DMS153 (cell line): ENCODE results near the gene PIGZ.

ENCODE experiments used
- DNase-seq: peaks from one replicate; lab custom pipeline; 2025; lab: John Stamatoyannopoulos, UW

The PIGZ gene

DNA sequence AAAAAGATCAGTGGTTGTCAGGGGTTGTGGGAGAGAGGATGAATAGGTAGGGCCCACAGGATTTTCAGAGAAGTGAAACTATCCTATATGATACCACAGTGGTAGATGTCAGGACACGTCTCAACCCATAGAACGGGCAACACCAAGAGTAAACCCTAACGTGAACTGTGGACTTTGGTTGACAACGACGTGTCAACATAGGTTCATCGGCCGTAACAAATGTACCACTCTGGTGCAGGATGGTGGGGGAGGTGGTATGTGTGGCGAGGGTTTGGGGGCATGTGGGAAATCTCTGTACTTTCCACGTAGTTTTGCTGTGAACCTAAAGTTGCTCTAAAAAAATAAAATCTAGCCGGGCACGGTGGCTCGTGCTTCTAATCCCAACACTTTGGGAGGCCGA lies 13.0 kb upstream of the PIGZ start:
- DNase-seq: no peak

DNA sequence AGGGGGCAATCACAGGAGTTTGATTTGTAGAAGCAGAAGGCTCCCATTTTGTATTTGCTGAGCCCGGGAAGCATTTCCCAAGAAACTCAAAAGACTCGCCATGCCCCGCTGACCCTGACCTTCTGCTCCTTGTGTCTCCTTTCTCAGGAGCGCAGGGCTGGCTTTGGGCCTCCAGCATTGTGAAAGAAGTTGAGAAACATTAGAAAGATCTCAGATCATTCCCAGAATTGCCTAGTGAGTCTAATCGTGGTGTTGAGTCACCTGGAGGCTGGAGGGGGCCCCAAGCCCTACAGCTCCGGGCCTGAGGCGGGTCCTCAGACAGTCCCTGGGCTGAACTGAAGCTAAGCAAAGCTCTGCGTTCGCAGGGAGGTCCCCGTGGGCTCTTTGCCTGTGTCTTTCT lies 10.9 kb upstream of the PIGZ start:
- DNase-seq: no peak

DNA sequence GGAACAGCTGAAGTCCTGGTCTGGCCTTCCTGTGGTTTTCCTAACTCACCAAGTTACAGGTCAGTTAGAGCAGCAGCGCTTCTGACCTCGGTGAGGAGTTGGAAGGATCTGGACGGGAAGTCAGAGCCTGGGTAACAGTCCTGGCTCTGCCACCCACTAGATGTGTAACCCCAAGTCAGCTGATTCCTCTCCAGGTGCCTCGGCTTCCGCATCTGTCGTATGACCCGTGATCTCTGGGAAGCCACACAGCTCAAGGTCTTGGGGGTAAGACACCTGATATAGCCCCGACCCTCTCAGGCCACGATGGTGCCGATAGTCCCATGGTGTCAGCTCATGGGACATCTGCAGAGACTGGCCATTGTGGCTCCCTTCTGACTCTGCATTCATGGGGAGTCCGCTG lies 8.3 kb upstream of the PIGZ start:
- no peak for DNase-seq

DNA sequence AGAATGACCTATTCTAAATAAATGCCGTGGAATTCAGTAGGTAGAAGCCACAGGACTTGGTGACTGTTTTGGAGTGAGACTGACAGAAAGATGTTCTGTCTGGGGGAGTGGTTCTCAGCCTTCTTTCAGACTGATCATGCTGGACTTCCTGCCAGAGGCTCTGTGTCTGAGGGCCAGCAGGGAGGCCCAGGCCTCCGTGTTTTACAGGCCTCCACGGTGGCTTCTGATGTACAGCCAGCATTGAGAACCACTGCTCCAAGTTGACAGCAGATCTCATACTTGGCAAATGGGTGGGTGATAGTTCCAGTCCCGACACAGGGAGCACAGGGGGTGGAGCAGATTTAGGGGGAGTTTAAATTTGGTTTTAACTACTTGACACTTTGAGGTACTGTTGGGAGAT lies 6.7 kb upstream of the PIGZ start:
- DNase-seq: no peak

DNA sequence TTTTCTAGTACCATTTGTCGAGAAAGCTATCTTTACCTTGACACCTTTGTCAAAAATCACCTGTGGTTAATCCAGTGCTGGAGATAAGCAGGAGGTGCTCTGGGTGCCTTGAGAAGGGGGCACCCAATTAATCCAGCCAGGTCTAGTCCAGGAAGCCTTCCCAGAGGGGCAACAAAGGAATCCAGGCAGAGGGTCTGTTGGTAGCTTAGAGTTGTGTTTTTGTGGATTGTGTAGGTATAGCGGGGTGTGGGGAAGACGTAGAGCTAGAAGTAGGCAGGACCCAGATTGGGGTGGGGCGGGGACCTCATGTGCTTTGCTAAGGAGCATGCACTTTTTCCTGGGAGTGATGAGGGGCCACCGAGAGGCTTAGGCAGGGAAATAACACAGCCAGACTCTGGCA lies 6.0 kb upstream of the PIGZ start:
- no peak for DNase-seq

DNA sequence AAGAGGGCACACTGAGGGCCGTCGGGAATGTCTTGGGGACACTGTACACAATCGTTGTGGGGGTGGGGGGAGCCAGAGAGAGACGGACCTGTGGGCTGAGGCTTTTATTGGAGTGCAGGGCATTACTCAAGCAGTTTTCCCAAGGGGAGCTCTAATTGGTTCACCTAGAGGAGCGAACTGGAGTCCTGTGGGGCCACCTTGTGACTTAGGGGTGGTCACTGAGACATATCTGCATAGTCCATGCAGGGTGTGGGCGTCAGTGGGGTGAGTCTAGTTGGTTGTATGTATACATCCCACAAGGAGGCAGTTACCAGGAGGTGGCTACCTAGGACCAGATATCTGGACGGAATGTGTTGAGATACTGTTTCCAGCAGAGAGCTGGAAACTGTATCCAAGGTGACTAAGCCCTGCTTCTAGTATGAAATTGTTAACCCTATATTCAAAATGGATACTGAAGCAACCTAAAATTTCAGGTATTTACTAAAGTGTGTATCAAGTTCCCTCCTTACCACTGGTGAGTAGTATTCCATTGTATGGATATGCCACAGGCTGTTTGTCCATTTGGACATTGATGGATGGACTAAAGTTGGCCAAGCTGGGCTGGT lies 2.6 kb upstream of the PIGZ start:
- DNase-seq: no peak

DNA sequence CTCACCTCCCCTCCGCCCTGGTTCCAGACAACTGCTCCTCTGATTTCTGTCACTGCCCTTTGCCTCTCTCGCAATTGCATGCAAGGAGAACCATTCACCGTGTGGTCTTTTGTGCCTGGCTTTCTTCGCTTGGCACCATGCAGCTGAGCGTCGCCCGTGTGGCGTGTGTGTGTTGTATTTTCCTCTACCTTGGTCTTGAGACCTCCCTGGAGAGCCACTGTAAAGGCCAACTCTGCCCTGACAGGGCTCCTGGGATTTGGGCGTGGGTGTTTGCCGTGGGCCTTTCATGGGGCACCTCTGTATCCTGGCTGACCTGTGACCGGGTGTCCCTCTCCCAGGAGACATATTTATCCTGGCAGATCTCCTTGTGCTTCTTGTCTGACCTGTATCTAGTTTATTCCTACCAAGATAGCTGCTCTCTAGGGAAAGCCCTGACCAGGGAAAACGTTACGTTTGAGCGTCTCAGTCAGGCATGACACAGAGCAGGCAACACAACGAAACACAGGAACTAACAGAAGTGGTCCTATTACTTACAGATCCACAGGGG lies 2.0 kb upstream of the PIGZ start:
- DNase-seq: no peak

DNA sequence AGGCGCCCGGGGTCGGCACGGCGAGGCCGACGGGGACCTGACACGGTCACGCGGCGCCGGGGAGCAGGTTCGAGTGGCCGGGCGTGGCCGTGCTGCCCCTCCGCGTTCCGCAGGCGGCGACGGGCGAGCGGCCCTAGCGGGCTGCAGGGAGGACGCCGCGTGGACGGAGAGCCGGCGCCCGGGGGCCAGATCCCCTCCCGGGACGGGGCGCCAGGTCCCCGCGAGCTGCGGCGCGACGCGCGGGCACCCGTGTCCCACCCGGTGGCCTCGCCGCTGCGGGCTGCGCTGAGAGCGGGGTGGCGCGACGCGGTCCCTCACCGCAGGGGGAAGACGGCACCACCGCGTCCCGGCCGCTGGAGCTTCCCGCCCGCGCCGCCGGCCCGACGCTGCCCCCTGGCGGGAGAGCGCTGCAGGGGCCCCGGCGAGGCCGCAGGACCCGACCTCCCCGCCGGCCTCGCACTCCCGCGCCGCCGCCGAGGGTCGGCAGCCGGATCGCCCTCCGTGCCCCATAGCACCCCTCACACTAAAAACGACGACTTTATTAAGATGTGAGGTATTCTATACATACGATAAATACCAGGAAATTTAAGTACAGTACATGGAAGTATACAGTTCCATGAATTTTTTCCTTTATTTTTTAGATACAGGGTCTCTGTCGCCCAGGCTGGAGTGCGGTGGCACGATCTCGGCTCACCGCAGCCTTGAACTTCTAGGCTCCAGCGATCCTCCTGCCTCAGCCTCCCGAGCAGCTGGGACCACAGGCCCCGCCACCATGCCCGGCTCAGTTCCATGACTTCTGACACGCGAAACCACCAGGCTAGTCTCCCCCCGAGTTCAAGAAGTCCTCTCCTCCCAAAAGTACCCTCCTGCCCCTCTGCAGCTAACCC lies 1.3 kb upstream of the PIGZ start:
- no peak for DNase-seq

DNA sequence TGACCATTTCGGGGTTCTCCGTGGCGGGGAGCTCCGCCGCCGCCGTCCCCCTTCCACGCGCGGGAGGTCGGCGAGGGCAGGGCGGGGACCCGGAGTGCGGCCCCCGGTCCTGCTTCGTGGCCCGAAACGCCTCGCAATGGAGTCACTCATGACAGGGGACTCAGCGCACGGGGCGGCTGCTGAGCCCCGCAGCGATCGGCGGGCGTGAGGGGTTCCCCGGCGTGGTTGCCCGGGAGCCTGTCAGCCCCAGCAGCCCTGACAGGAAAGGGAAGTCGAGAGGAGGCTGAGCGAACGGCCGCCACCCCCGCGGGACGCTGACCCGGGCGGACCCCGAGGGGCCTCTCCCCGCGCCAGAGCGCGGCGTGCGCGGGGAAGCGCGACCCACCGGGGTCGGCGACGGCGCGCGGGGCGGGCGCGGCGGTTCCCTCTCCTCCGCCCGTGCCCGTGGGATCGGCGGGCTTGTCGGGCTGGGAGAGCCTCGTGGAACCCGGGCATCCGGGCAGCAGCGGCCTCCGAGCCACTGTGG lies 564 bp upstream of the PIGZ start:
- no peak for DNase-seq

DNA sequence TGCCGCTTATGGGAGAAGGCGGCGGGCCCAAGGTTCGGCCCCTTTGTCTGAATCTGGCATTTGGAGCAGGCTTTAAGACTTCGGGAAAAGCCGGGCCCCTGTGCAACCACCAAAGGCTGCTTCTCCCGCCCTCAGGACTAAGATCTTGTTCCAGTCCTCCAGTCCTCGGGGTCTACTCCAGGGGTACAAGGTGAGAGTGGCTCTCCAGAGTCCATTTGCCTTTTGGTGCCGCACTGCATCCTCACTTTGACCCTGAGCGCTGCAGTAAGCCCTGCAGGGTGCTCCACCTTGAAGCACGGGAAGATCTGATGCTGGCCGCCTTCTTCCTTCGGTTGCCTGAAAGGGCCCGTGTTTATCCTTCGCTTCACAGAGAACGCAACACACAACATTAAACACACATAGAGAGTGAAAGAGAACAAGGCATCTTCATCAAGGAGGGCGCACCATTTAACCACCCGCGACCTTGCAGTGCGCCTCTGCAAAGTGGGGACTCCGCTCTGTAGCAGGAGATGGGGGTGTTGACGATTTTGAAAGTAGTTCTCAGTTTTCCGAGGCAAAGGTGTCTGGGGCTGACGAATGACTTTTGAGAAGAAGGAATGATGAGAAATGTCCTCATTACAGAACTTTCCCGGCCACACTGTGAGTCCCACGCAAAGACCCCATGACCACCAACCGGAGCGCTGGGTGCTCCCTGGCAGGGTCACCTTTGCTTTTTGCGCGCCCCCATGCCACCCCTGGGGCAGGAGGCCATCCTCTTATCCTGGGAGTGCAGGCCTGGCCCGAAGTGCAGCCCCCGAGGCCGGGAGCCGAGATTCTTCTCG lies 1.0 kb downstream of the PIGZ start:
- DNase-seq: no peak

DNA sequence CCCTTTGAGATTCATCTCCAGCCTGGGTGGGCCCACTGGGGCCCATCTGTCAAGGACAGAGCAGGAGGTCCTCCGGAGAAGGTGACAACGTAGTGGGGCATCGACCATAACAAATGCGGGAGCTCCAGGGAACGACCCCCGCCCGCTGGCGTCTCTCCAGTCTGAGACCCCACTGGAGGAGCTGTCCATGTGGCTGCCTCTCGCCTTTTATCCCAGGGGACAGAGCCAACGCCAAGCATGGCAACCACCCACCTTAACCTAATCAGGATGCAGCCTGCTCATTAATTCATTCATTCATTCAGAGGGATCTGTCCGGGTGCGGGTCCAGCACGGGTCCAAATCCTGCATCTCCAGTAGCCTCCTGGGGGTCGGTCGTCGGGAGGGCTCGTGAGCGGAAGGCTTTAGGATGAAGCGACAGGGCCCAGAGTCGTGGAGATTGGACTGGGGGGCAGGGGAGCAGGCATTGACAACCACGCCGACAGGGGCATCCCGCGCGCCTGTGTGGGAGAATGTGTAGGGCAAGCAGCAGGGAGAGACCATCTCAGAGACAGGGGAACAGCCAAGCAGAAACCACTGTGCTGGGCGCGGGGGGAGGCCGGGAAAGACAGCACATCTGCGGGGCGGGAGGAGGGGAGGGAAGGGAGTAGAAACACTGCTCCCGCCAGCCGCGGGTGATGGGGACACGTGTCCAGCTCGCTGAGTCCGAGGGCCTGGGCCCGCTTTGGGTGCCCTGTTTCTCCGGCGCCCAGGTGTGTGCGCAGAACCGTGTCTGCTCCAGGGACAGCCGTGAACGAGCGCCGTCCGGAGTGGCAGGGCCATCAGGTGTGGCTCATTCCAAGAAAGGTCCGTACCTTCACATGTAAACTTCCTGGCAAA lies 1.9 kb downstream of the PIGZ start:
- DNase-seq: no peak

DNA sequence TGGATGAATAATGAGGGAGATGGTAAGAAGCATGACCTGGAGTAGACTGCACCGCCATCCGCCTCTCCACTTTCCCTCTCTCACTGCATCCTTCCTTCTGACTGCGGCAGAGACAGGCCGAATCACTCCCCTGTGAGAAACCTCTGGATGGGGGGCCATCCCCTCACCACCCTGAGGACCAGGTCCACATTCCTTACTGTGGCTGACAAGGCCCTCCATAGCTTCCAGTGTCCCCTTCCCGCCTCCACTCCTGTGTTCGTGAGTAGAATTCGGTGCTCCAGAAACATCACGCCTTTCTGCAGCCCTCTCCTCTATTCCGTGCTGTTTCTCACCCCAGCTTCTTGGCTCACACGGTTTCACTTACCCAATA lies 2.8 kb downstream of the PIGZ start:
- DNase-seq: no peak

DNA sequence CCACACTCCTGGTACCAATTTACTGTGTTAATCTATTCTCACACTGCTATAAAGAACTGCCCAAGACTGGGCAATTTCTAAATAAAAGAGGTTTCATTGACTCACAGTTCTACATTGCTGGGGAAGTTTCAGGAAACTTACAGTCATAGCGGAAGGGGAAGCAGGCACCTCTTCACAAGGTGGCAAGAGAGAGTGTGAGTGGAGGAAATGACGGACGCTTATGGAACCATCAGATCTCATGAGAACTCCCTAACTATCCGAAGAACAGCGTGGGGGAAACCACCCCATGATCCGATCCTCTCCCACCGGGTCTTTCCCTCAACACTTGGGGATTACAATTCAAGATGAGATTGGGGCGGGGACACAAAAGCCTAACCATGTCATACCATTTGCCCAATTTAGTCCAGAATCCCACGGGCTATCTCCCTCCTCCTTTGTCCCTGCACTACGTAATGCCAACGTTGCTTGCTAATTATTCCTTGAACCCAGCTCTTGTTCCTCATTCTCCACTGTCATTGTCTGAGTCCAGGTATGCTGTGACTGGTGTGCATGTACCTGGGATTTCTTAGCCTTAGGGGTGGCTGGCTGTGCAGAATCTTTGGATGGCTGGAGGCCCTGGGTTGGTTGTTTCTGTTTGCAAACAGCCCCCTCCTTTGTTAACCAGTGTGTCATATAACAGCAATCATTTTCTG lies 3.4 kb downstream of the PIGZ start:
- DNase-seq: no peak

DNA sequence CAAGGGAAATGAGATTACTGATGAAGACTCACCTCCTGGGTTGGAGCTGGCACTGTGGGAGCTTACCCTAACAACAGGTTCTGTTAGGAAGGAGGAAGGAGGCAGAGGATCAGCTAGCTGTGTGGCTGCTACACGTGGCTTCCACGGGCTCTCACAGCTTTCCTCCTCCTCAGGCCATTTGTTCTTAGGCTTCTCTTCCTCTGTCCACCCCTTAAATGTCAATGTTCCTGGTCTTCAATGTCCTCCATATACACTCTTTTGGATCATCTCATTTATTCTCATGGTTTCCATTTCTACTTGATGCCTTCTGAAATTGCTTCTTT lies 5.0 kb downstream of the PIGZ start:
- no peak for DNase-seq

DNA sequence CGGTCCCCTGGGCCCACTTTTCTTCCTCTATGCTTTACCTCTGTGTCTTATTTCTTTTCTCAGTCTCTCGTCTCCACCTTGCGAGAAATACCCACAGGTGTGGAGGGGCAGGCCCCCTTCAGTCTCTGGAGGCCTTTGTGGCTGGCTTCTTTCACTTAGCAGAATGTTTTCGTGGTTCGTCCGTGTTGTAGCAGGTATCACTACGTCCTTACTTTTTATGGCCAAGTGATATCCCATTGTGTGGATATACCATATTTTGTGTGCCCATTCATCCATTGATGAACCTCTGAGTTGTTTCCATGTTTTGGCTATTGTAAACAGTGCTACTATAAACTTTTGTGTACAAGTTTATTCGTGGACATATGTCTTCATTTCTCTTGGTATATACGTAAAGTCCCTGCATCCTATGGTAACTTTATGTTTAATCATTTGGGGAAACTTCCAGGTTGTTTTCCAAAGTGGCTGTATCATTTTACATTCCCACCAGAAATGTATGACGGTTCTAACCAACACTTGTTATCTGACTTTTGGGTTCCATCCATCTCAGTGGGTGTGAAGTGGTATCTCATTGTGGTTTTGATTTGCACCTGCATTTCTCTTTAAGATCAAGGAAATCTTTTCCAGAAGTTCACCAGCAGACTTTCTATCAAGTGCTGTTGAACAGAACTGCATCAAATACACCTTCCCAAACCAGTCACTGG lies 5.6 kb downstream of the PIGZ start:
- no peak for DNase-seq

DNA sequence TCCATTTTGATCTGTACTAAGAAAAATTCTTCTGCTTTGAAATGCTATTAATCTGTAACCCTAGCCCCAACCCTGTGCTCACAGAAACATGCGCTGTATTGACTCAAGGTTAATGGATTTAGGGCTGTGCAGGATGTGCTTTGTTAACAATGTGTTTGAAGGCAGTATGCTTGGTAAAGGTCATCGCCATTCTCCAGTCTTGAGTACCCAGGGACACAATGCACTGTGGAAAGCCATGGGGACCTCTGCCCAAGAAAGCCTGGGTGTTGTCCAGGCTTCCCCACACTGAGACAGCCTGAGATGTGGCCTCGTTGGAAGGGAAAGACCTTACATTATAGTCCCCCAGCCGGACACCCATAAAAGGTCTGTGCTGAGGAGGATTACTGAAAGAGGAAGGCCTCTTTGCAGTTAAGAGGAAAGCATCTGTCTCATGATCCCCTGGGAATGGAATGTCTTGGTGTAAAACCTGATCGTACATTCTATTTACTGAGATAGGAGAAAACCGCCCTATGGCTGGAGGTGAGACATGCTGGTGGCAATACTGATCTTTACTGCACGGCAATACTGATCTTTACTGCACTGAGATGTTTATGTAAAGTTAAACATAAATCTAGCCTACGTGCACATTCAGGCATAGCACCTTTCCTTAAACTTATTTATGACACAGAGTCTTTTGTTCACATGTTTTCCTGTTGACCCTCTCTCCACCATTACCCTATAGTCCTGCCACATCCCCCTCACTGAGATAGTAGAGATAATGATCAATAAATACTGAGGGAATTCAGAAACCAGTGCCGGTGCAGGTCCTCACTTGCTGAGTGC lies 6.3 kb downstream of the PIGZ start:
- DNase-seq: peak; percentile 69

DNA sequence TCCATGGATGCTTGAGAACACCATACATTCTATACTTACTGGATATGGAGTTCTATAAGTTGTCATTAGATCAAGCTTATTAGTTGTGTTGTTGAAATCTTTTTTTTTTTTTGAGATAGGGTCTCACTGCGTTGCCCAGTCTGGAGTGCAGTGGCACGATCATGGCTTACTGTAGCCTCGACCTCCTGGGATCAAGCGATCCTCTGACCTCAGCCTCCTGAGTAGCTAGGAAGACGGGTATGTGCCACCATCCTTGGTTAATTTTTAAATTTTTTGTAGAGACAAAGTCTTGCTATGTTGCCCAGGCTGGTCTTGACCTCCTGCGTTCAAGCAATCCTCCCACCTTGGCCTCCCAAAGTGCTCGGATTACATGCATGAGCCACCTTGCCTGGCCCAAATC lies 13.8 kb downstream of the PIGZ start:
- no peak for DNase-seq

DNA sequence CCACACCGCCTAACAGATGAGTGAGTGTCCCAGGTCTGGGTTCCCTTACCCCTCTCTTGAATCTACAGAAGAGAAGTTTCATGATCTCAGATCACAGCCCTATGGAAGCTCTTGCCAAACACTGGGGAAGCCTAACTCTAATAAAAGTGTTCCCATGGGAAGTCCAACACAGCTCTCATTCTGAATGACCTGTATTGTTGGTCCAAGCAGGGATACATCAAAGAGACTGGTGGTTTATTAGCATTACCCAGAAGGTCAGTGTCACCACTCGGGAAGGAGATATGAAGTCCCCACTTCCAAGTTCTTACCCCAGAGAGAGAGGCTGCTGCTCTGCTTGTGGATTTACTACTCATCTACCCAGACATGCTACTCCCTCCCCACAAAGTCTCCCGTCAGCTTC lies 17.3 kb downstream of the PIGZ start:
- DNase-seq: no peak

DNA sequence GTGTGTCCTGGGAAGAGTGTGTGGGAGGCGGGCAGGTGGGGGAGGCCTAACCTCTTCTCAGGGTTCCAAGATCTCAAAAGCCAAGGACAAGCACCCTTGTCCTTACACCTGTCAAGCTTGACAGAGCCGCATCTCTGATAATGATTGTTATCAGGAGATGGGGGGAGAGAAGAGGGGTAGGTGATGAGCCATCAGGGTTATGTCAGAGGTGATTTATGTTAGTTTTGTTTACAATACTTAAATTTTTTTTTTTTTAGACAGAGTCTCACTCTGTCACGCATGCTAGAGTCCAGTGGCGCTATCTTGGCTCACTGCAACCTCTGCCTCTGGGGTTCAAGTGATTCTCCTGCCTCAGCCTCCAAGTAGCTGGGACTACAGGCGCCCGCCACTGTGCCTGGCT lies 18.9 kb downstream of the PIGZ start:
- no peak for DNase-seq

DNA sequence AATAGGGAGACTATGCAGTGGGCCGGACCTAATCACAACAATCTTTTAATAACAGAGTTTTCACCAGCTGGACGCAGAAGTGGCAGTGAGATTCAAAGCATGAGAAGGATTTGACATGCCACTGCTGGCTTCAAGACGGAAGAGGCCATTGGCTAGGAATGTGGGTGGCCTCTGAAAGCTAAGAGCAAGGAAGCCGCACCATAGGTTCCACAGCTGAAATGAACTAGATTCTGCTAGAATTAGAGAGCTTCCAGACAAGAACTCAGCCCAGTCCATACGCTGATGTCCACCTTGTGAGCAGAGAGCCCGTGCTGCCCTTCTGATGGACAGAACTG lies 19.4 kb downstream of the PIGZ start:
- DNase-seq: no peak
